ENCODE results near the gene HDGF. TPM values are rescaled to one million over a fixed set of nuclear protein-coding genes. Genes with fewer than 3 reads are reported as not detected.
A peak's percentile ranks its signal among the peaks of the same experiment; 100 is the strongest.

The HDGF gene
- total and polyA plus RNA-seq, 2 experiments from 2014 or later: 153 to 192 TPM

DNA sequence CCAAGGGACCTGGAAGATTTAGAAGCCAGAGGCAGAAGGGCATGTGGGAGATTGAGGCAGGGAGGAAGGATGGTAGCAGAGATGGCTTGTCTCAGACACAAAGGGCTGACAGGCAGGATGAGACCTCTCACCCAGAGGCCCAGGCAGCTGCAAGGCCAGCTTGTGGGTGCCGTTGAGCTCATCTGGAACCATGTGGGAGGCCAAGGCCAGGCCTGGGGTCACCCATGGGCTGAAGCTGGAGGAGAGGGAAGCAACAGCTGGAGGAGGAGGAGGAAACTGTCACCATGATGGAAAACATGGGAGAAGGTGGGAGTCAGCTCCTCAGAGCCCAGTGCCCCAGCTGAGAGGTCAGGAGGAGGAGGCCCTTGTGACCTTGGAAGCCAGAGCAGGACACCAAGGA lies 52.5 kb downstream of the HDGF start:
- H3K9me2 ChIP-seq (replicated peaks; ENCODE audit: insufficient read depth): no peaks in the 10 kb centered on the region
- 100% methylated on average over 1 of the region's 1 CpG for WGBS (ENCODE audit: low lambda C conversion rate, missing lambda C conversion rate)
- H3K79me2 ChIP-seq: peaks cover 23% of the 10 kb centered on the region
- peaks cover 6% of the 10 kb centered on the region for H4K20me1 ChIP-seq (ENCODE audit: insufficient read depth, poor library complexity, severe bottlenecking)
- H3K27ac ChIP-seq: no peak overlapping the region
- H3K27me3 ChIP-seq: no peaks in the 10 kb centered on the region
- H2AFZ ChIP-seq: no peak overlapping the region
- peaks cover 20% of the 10 kb centered on the region for H3K4me1 ChIP-seq (ENCODE audit: insufficient read depth)
- DNase-seq (ENCODE audit: low spot score): no peak
- no peaks in the 10 kb centered on the region for H3K36me3 ChIP-seq (replicated peaks; ENCODE audit: insufficient read depth, low read depth)
- H3K4me2 ChIP-seq: no peak overlapping the region
- TF ChIP-seq EZH2 (IDR thresholded peaks at IDR 0.05; ENCODE audit: borderline replicate concordance) (no peak), EZH2phosphoT487 (IDR thresholded peaks at IDR 0.05; ENCODE audit: low read depth, severe bottlenecking, unreplicated experiment) (no peak)
- TF ChIP-seq, protein P1, sequence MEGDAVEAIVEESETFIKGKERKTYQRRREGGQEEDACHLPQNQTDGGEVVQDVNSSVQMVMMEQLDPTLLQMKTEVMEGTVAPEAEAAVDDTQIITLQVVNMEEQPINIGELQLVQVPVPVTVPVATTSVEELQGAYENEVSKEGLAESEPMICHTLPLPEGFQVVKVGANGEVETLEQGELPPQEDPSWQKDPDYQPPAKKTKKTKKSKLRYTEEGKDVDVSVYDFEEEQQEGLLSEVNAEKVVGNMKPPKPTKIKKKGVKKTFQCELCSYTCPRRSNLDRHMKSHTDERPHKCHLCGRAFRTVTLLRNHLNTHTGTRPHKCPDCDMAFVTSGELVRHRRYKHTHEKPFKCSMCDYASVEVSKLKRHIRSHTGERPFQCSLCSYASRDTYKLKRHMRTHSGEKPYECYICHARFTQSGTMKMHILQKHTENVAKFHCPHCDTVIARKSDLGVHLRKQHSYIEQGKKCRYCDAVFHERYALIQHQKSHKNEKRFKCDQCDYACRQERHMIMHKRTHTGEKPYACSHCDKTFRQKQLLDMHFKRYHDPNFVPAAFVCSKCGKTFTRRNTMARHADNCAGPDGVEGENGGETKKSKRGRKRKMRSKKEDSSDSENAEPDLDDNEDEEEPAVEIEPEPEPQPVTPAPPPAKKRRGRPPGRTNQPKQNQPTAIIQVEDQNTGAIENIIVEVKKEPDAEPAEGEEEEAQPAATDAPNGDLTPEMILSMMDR (IDR thresholded peaks at IDR 0.05; ENCODE audit: poor library complexity): no peak
- H3K4me3 ChIP-seq: no peak overlapping the region
- no peaks in the 10 kb centered on the region for H3K9me3 ChIP-seq (ENCODE audit: low read depth)

DNA sequence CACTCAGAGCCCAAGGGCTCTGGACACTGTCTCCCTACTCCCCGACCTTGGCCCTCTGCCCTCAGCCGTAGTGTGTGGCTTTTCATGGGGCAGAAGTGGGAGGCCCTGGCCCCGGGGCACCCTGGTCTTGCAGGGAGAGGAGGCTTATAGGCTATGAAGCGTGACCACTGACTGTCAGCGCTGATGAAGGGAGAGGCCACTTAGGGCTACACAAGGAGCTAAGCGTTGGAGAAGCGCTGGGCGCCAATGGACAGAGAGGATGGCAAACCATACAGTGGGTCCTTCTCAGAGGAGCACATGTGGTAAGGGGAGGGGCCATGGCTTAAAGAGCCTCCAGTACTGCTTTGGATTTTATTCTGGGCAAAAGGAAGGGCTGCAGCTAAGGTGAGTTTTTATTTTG lies 54.0 kb downstream of the HDGF start:
- no peak overlapping the region for H2AFZ ChIP-seq
- H3K36me3 ChIP-seq (replicated peaks; ENCODE audit: insufficient read depth, low read depth): no peaks in the 10 kb centered on the region
- no peak for TF ChIP-seq EZH2phosphoT487 (IDR thresholded peaks at IDR 0.05; ENCODE audit: low read depth, severe bottlenecking, unreplicated experiment)
- TF ChIP-seq EZH2 (IDR thresholded peaks at IDR 0.05; ENCODE audit: borderline replicate concordance): no peak
- TF ChIP-seq, protein P1 (IDR thresholded peaks at IDR 0.05; ENCODE audit: poor library complexity): no peak
- no peak for DNase-seq (ENCODE audit: low spot score)
- peaks cover 6% of the 10 kb centered on the region for H4K20me1 ChIP-seq (ENCODE audit: insufficient read depth, poor library complexity, severe bottlenecking)
- no peak overlapping the region for H3K4me2 ChIP-seq
- H3K9me2 ChIP-seq (replicated peaks; ENCODE audit: insufficient read depth): no peaks in the 10 kb centered on the region
- no peak overlapping the region for H3K4me3 ChIP-seq
- H3K27me3 ChIP-seq: no peaks in the 10 kb centered on the region
- 74% methylated on average over 8 of the region's 8 CpGs for WGBS (ENCODE audit: low lambda C conversion rate, missing lambda C conversion rate)
- H3K4me1 ChIP-seq (ENCODE audit: insufficient read depth): peaks cover 25% of the 10 kb centered on the region
- no peaks in the 10 kb centered on the region for H3K9me3 ChIP-seq (ENCODE audit: low read depth)
- H3K79me2 ChIP-seq: peaks cover 12% of the 10 kb centered on the region
- H3K27ac ChIP-seq: no peak overlapping the region

DNA sequence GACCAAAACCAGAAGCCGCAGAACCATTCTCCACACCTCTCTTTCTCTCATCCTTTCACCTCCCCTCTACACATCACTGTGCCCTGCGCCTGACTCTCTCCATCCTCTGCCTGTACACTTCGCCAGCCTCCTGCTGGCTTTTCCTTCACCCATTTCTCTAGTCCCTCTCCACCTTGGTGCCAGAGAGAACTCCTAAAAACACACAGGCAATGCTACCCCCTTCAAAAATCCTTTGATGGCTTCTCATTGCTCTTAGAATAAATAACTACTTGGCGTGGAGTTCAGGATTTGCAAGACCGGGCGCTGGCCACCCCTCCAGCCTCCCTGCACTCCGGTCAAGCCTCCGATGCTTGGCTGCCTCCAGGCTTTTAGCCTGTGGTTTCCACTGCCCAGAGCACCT lies 54.7 kb downstream of the HDGF start:
- H3K27ac ChIP-seq: no peak overlapping the region
- no peak for DNase-seq (ENCODE audit: low spot score)
- TF ChIP-seq EZH2phosphoT487 (IDR thresholded peaks at IDR 0.05; ENCODE audit: low read depth, severe bottlenecking, unreplicated experiment) (no peak), EZH2 (IDR thresholded peaks at IDR 0.05; ENCODE audit: borderline replicate concordance) (no peak)
- TF ChIP-seq, protein P1 (IDR thresholded peaks at IDR 0.05; ENCODE audit: poor library complexity): no peak
- H3K27me3 ChIP-seq: no peaks in the 10 kb centered on the region
- no peaks in the 10 kb centered on the region for H3K9me3 ChIP-seq (ENCODE audit: low read depth)
- H3K9me2 ChIP-seq (replicated peaks; ENCODE audit: insufficient read depth): no peaks in the 10 kb centered on the region
- H3K79me2 ChIP-seq: peaks cover 5% of the 10 kb centered on the region
- no peak overlapping the region for H3K4me3 ChIP-seq
- peaks cover 32% of the 10 kb centered on the region for H3K4me1 ChIP-seq (ENCODE audit: insufficient read depth)
- H3K4me2 ChIP-seq: no peak overlapping the region
- peaks cover 3% of the 10 kb centered on the region for H4K20me1 ChIP-seq (ENCODE audit: insufficient read depth, poor library complexity, severe bottlenecking)
- no peak overlapping the region for H2AFZ ChIP-seq
- no peaks in the 10 kb centered on the region for H3K36me3 ChIP-seq (replicated peaks; ENCODE audit: insufficient read depth, low read depth)
- 89% methylated on average over 8 of the region's 8 CpGs for WGBS (ENCODE audit: low lambda C conversion rate, missing lambda C conversion rate)

DNA sequence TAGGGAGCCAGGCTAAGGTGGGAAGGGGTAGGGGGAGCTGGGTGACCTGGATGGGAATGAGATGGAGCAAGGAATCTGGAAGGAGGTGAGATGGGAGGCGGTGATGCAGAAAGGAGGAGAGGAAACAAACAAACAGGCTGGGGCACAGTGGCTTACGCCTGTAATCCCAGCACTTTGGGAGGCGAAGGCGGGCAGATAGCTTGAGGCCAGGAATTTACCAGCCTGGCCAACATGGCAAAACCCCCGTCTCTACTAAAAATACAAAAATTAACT lies 56.8 kb downstream of the HDGF start:
- Histone ChIP-seq H2AFZ (peak overlapping the region; percentile 53), H3K27me3 (no peaks in the 10 kb centered on the region), H4K20me1 (ENCODE audit: insufficient read depth, poor library complexity, severe bottlenecking) (peaks cover under 1% of the 10 kb centered on the region), H3K79me2 (peaks cover 5% of the 10 kb centered on the region), H3K36me3 (replicated peaks; ENCODE audit: insufficient read depth, low read depth) (no peaks in the 10 kb centered on the region), H3K4me2 (peak overlapping the region; percentile 75), H3K9me2 (replicated peaks; ENCODE audit: insufficient read depth) (no peaks in the 10 kb centered on the region), H3K9me3 (ENCODE audit: low read depth) (no peaks in the 10 kb centered on the region), H3K4me3 (no peak overlapping the region), H3K4me1 (ENCODE audit: insufficient read depth) (peaks cover 53% of the 10 kb centered on the region), H3K27ac (peak overlapping the region; percentile 96)
- TF ChIP-seq EZH2phosphoT487 (IDR thresholded peaks at IDR 0.05; ENCODE audit: low read depth, severe bottlenecking, unreplicated experiment) (no peak), EZH2 (IDR thresholded peaks at IDR 0.05; ENCODE audit: borderline replicate concordance) (no peak)
- TF ChIP-seq, protein P1 (IDR thresholded peaks at IDR 0.05; ENCODE audit: poor library complexity): no peak
- DNase-seq (ENCODE audit: low spot score): no peak
- WGBS (ENCODE audit: low lambda C conversion rate, missing lambda C conversion rate): 87% methylated on average over 5 of the region's 5 CpGs

Data from hepatocyte (in vitro differentiated cells).